Brain microvascular endothelial cell (primary cell): ENCODE data around the gene TERT.

ENCODE experiments used
- DNase-seq: peaks from one replicate; pipeline ENCODE4 v3.0.0-alpha.2; 2020
- H3K27ac ChIP-seq: fragments of 250-450 bp; sonication (Bioruptor Pico); 2 replicates; pipeline ENCODE4 v1.5.1; 2020; ENCODE audit warnings: mild to moderate bottlenecking, moderate library complexity
- H3K27me3 ChIP-seq: fragments of 250-450 bp; sonication (Bioruptor Pico); replicated peaks from 2 replicates; pipeline ENCODE4 v1.5.1; 2020; ENCODE audit warnings: mild to moderate bottlenecking
- H3K36me3 ChIP-seq: fragments of 250-450 bp; sonication (Bioruptor Pico); replicated peaks from 2 replicates; pipeline ENCODE4 v1.5.1; 2020; ENCODE audit warnings: mild to moderate bottlenecking
- H3K4me3 ChIP-seq: 2 replicates; pipeline ENCODE4 v1.5.1; 2011; ENCODE audit warnings: low read depth, mild to moderate bottlenecking, control low read depth, low read length, moderate library complexity
- CTCF ChIP-seq: IDR thresholded peaks from 2 replicates; pipeline ENCODE4 v1.5.1; 2011; ENCODE audit warnings: low read depth, mild to moderate bottlenecking, moderate library complexity, low read length, control low read depth, inconsistent platforms; ENCODE audit errors: missing control alignments
- in situ Hi-C: cut with HindIII; loops from 2 replicates; pipeline ENCODE4 v1.10.0; 2017; ENCODE audit warnings: low sequenced_read_pairs, low pct_ligation_motif_present

Gene TERT

GRCh38 chr5:1255081-1255561 is 39.7 kb downstream of the TERT start:
- no peaks in the 10 kb centered on the region for H3K36me3 ChIP-seq
- in situ Hi-C loops, result no loop called here
- H3K27me3 ChIP-seq, result no peaks in the 10 kb centered on the region
- H3K4me3 ChIP-seq, result no peak overlapping the region
- DNase-seq, result no peak
- no peak for TF ChIP-seq CTCF
- no peak overlapping the region for H3K27ac ChIP-seq

GRCh38 chr5:1254196-1254595 is 40.7 kb downstream of the TERT start:
- Histone ChIP-seq H3K27me3 (no peaks in the 10 kb centered on the region), H3K27ac (no peak overlapping the region), H3K4me3 (no peak overlapping the region), H3K36me3 (no peaks in the 10 kb centered on the region)
- in situ Hi-C loops, result no loop called here
- TF ChIP-seq CTCF, result no peak
- no peak for DNase-seq

GRCh38 chr5:1253456-1254105 is 41.3 kb downstream of the TERT start:
- Histone ChIP-seq H3K27ac (no peak overlapping the region), H3K4me3 (no peak overlapping the region), H3K27me3 (no peaks in the 10 kb centered on the region), H3K36me3 (no peaks in the 10 kb centered on the region)
- in situ Hi-C loops, result no loop called here
- TF ChIP-seq CTCF, result no peak
- DNase-seq, result no peak

- no peak overlapping the region for H3K27ac ChIP-seq
- DNase-seq, result no peak
- TF ChIP-seq CTCF, result no peak
- H3K36me3 ChIP-seq, result no peaks in the 10 kb centered on the region
- in situ Hi-C loops, result no loop called here
- H3K27me3 ChIP-seq, result no peaks in the 10 kb centered on the region
- no peak overlapping the region for H3K4me3 ChIP-seq
These were observed 42.2 kb downstream of the TERT start for GRCh38 chr5:1252681-1253080.

- H3K4me3 ChIP-seq, result no peak overlapping the region
- no peak for DNase-seq
- in situ Hi-C loops, result no loop called here
- TF ChIP-seq CTCF, result no peak
- peaks cover 1% of the 10 kb centered on the region for H3K27me3 ChIP-seq
- no peaks in the 10 kb centered on the region for H3K36me3 ChIP-seq
- H3K27ac ChIP-seq, result no peak overlapping the region
These were observed 42.9 kb downstream of the TERT start for GRCh38 chr5:1251678-1252580.
